ENCODE data around the gene TMEM132C.
"Not testable (repeated sequence)": the region's sequence is repeated elsewhere in the genome, so short reads cannot be mapped to it uniquely, and the experiment has no call there.

Gene TMEM132C

DNA sequence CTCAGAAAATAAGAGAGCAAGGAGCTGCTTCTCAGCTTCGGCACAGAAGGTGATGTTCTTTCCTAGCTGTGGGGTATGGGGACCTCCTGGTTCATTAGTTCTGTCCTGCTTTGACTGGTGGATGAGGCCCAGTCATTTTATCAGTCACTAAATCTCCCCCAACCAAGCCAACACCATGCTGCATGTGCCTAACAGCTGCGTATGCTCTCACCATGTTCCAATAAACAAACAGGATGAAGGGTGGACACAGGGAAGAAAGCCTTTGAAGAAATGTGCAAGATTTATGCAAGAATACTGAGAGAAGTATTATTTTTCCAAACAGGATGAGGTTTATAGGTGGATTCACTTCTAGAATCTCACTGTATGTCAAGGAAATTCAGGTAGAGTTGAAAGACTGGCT is 156.2 kb downstream of the TMEM132C start:
- DNase-seq = no peak

DNA sequence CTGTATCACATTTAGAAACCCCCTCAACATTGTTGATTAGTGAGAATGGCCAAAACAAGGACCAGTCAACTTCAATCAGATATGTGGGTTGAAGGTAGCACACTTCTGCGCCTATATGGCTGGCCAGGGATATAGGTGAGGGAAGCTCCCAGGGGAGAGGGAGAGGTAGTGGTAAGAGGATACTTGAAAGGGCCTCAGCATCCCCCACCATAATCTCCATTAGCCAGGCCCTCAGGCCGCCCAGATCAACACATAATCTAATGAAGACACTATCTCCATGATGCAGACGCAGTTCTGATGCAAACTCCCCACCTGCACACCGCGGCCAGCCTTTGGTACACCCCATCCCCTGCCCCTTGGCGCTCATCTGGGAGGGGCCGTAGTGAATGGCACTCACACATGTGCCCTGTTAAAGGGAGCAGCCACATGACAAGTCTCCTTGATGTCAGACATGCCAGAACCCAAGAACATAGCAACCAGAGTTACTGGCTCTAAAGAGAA is 158.0 kb downstream of the TMEM132C start:
- no peak for DNase-seq

DNA sequence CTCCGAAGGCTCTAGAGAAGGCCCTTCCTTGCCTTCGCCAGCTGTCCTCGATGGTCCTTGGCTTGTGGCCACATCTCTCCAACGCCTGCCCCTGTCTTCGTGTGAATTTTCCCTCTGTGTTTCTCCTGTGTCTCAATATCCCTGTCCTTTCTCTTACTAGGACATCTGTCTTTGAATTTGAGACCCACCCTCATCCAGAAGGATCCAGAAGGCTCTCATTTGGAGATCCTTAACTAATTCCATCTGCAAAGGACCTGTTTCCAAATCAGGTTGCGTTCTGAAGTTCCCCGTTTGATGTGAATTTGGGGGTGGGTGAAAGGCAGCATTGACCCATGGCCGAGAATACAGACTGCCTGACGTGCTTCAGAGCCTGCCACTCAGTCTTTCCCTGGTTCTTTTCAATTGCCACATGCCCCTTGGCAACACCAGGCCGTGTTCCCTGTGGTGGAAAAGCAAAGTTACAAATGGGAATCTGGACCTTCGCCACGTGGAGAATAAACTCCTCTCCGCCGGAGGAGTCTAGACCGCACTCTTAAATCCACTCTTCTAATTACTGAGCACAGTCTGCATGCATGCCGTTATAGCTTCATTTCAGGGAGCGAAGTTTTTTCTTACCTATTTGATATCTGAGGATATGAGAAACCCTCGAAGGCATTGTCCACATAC is 158.8 kb downstream of the TMEM132C start:
- no peak for DNase-seq

DNA sequence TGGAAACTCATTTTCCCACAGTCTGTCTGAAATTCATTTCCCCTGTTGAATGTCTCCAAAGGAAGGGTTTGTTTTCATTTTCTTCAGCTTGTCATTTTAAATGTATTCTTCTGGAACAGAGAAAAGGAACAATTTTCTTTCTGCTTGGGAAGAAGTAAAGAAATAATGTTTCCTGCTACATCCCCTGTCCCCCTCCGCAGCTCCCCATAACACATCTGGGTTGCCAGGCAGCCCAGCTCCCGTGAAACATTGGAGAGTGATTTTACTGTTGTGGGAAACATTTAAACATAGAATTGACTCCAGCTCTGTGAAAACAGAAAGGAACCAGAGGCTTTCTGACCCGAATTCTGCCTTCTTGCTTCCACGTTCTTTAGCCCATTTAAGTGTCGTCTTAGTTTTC is 159.5 kb downstream of the TMEM132C start:
- DNase-seq = no peak

DNA sequence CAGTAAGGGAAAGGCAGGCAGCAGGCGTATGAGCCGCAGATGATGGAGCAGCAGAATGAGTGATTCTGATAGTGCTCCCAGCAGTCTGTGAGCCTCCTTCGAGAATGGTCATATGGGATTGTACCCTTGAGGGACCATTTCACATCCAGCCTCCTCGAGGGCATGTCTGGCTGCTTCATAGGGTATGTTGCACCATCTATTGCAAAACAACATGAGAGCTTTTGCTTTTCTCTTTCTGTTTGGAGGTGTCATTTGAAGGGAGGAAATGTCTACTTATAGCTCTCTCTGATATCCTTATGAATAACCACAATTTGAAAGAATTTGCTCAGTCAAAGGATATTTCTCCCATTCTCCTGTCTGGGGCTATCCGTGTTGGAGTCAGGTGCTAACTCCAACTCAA is 172.8 kb downstream of the TMEM132C start:
- no peak for DNase-seq

DNA sequence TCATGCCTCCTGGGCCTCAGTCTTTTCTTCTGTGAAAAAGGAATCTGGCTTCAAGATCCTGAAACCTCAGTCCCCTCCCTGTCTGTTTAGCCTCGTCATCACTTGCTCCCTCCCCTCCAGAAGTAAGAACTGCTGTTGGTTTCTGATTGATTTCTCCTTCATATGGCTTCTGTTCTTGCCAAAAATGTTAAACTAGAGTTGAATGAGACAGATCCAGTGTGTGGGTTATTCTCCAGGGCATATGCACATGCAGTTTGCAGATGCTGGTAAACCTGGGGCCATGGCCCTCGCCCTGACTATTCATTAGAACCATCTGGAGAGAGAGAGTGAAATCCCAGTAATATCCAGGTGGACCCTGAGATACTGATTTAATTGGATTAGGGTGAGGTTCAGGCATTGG is 175.1 kb downstream of the TMEM132C start:
- DNase-seq = no peak

DNA sequence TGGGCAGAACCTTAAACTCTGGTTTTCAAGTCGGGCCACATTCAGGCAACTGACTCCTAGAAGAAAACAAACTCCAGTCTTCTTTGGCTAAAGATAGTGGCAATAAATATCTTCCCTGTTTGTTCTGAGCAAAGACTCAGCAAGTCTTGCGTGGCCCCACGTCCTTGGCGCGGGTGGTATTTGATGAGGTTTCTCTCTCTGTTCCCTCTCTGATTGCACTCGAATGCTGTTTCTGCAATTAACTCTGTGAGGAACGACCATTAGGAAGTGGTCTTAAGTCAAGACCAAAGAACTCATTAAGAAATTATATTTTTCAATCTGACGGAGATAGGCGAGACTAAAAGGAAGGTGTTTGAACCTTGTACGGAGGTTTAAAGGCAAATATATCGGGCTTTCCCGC is 177.6 kb downstream of the TMEM132C start:
- no peak for DNase-seq

DNA sequence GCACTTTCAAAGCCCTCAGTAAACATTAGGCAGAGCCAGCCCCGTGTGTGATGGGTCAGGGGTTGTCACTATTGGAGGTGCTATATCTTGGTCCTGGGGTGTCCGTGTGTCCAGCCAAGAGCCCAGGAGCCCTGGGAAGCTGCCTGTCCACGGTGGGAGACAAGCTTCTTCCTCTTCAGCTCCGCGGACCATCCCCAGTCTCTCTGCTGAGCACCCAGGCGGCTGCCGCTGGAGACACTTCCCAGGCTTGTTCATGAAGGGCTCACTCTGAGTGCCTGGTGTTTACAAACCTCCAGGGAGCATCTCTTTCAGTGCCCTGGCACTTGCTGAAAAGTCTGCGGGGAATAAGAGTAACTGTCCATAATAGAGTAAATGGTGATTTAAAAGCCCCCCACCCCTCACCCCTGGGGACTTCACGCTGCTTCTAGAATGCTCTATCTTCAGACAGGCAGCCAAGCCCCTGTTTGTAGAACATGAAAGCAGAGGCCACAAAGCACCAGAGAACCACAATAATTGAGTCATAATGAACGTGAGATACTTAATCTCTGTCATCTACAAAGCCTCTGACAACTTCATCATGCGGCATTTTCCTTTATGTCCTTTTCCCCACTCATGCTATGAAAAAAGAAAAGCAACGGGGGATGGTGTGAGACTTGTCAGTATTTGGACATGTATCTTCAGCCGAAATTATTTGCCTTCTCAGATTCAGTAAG is 178.6 kb downstream of the TMEM132C start:
- no peak for DNase-seq

DNA sequence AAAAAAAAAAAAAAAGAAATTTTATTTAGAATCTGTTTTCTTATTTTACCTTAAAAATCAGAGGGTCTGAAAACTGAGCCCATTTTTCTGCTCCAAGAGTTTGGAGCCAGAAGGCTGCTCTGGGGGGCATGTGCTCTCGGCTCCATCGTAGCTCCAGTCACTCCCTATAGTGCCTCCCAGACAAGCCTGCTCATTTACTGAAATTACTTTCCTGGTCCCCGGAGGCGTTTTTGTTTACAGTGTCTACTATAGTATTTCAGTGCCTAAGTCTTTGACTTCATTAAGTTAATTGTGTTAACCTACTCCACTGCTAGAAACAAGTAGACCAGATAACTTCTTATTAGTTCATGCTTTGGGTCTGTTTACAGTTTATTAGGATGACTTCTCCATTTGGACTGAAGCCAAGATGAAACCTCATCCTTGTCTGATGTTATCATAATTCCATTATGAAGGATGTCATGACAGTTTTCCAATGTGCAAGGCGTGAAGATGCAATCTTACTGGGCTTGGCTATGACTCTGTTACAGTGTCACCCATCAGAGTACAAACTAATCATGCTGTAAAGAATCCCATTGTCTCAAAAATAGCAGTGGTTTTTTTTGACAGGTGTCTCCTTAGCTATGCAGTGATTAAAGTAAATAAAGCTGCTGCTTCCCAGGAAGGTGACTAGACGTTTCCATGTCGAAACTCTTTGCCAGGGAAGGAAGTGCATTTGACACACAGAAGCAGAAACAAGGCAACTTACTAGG is 182.3 kb downstream of the TMEM132C start:
- no peak for DNase-seq

DNA sequence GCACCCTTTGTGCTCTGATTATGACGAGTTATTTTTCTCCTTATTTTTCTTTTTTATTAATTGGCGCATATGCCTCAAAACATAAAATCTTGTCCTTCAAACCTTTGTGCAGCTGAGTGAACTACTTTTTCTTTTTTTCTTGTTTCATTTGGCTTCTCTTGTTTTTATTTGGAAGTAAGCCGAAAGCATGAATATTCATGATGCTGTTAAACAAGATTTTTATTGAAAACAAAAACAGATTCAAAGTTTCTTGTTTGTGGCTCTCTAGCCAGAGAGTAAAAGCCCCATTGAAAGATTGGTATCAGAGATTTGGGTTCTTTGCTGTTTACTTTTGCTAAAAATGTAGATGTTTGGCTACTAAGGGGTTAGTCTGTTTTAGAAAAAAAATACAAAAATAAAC is 183.8 kb downstream of the TMEM132C start:
- DNase-seq = no peak

DNA sequence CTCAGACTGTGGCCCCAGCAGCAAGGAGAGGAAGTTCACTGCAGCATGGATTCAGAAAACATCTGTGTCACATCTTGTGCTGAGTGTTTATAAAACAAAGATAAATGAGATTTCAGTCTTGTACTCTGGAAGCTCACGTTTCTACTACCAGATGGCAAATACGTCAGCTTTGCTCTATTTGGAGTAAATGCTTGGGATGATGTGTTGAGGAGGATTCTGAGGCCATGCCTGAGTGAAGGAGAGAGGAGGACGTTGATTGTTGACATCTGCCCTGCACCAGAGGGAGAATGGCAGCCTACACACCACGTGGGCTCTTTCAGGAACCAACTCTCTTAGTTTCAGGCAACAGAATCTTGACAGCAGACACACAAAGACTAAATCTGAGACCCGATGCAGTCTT is 188.9 kb downstream of the TMEM132C start:
- no peak for DNase-seq

DNA sequence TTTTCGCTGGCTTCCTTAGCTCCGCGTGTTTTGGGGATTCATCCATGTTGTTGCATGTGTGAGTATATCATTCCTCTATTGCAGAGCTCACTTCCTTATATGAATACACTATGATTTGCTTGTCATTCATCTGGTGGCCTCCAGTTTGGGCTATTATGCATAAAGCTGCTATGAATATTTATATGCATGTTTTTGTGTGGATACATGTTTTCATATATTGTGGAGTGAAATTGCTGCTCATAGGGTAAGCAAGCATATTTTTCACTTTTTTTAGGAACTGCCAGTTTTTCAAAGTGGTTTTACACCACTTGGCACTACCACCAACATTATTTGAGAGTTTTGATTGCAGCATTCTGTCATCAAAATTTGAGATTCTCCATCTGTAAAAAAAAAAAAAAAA is 190.0 kb downstream of the TMEM132C start:
- no peak for DNase-seq

DNA sequence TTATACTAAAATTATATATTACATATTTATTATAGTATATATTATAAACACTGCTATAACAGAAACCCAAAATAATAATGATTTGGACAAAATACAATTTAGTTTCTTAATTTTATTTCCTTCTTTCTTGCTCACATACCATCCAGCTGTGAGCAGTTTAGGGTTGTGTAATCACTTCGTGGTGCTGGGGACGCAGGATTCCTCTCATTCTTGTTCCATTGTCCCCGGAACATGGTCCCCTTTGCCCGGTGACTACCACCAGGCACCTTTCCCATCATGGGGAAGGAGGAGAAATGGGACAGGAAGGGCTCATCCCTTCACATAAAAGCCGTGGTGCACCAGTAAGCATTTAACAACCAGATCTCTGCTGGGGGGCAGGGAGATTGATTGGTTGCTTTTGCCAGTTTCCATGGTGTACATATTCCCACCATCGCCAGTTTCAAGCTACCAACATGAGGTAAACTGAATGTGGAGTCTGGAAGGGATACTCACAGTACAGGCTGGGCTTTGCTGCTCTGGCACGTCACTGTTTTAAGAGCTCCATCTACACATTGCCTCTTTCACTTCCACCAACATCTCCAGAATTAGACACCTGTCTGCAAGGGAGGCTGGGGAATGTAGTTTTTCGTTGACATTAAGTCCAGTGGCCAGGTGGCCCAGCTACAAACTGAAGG is 191.5 kb downstream of the TMEM132C start:
- no peak for DNase-seq

DNA sequence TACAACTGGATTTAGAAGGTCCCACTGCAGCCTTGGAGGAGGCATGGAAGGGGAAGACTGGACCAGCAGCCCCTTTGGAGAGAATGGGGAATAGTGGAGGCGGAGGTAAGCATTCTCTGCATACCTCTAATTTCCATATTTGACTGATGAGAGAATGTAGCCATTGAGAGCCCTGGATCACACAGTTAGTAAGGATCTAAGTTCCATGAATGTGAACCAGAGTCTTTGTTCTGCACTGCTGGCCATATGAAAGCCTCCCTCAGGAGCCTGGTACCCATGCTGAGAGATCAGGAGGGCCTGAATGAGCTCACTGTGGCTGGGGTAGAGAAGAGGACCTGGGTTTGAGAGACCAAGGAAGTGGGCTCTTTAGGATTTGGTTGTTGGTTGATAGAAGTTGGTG is 192.1 kb downstream of the TMEM132C start:
- no peak for DNase-seq

DNA sequence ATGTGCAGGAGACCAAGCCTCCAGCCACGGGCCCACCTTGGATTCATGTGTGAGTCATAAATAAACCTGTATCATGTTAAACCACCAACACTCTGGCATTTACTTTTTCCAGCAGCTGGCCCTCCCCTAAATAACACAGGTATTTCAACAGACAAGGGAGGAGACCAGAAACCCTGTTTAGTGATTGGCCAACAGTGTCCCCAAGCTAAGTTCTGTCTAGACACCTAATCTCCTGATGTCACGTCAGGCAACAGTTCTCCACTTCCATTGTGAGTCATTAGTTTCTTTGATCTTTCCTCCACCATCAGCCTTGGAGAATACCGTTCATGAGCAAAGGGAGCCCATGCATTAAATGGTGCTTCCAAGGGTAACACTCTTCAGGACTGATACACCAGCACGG is 196.9 kb downstream of the TMEM132C start:
- no peak for DNase-seq

DNA sequence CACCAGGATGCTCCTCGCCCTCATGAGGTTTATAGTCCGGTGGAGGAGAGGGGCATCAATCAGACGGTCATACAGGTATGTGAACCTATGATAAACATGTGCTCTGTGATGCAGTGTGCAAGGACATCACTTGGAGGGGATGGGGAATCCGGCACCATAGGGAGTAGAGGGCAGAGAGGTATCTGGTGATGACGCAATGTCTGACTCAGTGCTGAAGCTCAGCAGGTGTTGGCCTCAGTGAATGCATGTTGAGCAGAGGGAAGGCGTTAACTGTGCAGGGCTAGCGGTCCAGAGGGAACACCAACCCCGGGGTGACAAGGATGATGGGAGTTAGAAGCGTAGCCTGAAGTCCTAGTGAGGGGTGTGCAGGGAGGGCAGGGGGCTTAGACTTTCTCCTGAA is 200.9 kb downstream of the TMEM132C start:
- DNase-seq = no peak

DNA sequence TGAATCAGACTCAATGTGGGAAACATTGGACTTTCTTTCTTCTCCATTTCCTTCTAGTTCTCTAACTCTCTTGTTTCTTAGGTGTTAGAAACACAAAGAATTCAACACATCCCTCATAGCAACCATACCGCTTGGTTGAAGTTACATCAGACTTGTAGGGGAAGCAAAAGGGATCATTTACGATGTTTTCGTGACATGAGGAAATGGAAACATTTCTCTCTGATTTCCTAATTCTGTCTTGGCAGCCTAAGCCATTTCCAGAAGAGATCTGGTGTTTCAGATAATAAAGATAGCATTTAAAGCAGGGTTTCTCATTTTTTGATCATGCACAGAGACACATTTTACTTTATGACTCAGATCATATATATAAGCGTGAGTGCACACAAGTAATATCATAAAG is 202.0 kb downstream of the TMEM132C start:
- no peak for DNase-seq

DNA sequence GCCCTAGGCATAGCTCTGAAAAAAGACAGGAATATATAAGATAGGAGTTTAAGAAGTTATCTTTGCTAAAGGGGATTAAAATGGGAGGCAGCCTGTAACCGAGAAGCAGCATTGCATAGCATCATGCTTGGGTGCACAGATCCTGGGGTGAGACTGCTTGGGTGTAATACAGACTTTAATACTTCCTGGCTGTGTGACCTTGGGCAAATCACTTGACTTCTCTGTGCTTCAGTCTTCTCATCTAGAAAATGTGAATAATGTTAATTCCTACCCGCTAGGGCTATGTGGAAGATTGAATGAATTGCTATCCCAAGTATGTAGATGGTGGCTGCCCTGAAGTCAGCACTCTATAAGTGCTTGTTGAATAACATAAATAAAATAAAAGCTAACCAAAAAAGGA is 204.5 kb downstream of the TMEM132C start:
- DNase-seq = no peak

DNA sequence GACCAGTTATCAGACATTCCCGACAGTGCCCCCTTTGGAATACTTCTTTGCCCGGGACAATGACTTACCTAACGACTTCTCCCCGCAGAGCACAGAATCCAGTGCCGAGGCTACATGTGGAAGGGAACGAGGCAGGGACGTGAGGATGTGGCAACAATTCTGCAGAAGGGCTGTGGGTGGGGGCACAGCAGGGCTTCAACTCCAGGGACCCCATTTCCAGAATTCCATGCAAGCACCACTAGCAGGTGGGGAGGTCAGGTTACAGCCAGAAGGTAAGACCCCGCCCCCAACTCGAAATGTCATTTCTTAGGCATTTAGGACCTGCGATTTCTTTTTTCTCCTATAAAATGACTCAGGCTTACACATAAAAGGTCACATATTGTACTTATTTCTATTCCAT is 207.9 kb downstream of the TMEM132C start:
- DNase-seq = no peak

DNA sequence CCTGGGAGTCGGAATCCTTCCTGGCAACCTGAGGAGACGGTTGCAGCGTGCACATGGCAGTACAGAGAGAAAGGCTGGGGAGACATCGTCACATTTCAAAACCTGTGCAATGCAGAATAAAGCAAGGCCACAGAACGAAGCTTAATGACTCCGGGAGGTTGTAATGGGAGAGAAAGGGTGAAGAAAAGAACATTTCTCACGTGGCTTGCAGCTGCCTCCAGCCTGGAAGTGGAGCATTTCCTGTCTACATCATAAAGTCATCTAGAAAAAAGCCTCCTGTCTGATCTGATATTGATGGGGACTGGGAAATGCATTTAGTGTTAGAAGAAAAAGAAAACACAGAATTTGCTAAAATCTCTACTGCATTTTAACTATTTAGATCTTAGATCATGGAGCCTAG is 209.3 kb downstream of the TMEM132C start:
- no peak for DNase-seq

DNA sequence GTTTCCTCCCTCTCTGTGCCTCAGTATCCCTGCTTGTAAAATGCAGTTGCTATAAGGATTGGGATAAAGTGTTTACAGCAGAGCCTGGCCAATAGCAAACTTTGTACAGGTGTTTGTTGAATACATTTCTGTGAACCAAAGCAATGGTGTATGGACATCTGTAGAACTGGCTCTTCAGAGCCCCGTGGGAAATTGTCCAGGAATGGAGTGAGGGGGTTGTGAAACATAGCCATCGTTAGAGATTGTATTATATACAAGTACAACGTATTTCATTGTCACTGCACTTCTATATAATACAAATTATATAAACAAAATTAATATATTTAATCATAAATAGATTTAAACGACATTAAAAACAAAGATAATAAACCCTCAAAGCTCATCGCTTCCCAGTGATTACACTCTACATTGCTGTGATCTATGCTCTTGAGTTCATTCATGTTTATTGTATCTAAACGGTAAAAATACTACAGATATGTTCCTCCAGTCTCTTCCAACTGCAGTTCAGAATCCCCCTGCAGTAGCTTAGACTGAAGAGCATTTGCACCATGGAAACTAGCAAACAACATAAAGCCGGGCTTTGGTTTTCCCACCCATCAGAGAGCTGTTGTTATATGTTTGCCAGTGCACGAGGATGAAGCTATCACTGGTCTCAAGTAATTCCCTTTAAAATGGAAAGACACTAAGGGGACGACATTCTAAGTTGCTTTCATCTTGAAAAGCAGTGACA is 216.7 kb downstream of the TMEM132C start:
- DNase-seq = no peak

DNA sequence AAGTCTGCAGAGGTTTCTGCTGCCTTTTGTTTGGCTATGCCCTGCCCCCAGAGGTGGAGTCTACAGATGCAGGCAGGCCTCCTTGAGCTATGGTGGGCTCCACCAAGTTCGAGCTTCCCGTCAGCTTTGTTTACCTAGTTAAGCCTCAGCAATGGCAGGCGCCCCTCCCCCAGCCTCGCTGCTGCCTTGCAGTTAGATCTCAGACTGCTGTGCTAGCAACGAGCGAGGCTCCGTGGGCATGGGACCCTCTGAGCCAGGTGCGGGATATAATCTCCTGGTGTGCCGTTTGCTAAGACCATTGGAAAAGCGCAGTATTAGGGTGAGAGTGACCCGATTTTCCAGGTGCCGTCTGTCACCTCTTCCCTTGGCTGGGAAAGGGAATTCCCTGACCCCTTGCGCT is 230.4 kb downstream of the TMEM132C start:
- not testable (repeated sequence) for DNase-seq

DNA sequence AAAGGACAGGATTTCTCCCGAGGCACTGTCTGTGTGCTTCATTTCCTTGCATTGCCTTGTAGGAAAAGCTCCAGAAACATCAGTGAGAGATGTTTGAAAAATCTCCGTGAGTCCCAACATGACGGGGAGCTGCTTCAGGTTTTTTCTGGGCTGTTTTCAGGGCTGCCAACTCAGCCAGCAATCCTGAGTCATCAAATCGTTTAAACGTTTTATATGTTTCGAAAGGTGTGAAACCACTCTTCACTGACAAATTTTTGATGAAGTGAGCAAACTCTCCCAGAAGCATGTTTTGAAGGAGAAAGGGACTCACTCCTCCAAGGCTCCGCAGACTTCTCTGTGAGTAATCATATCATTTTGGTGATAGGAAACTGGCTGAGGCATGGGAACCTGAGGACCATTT is 240.5 kb downstream of the TMEM132C start:
- DNase-seq = no peak
